Astrocyte (in vitro differentiated cells and primary cell): ENCODE measurements around the gene APOL6. TPM values are rescaled to one million over a fixed set of nuclear protein-coding genes. Genes with fewer than 3 reads are reported as not detected.
"Not testable (repeated sequence)": the region's sequence is repeated elsewhere in the genome, so short reads cannot be mapped to it uniquely, and the experiment has no call there.

ENCODE experiments used
- DNase-seq: peaks from one replicate; pipeline ENCODE4 v3.0.0-alpha.2; 2010; ENCODE audit warnings: low read depth
- FAIRE-seq: peaks from 2 replicates; lab custom pipeline; 2011; peaks lifted over from hg19 to GRCh38; lab: Jason Lieb, UNC
- H2AFZ ChIP-seq: 2 replicates; pipeline ENCODE4 v1.6.0; 2012; ENCODE audit warnings: low read depth, low read length, inconsistent platforms
- H3K27ac ChIP-seq: 2 replicates; pipeline ENCODE4 v1.5.1; 2011; ENCODE audit warnings: low read depth, low read length, inconsistent platforms
- H3K27me3 ChIP-seq: 2 replicates; pipeline ENCODE4 v1.6.0; 2011; ENCODE audit warnings: low read length, inconsistent platforms; ENCODE audit not compliant: insufficient read depth
- H3K36me3 ChIP-seq: 2 replicates; pipeline ENCODE4 v1.5.1; 2011; ENCODE audit warnings: low read length, inconsistent platforms; ENCODE audit not compliant: insufficient read depth
- H3K4me1 ChIP-seq: 2 replicates; pipeline ENCODE4 v1.5.1; 2011; ENCODE audit warnings: low read length, inconsistent platforms; ENCODE audit not compliant: insufficient read depth
- H3K4me2 ChIP-seq: 2 replicates; pipeline ENCODE4 v1.6.0; 2012; ENCODE audit warnings: low read length, inconsistent platforms
- H3K4me3 ChIP-seq: 2 replicates; pipeline ENCODE4 v1.5.1; 2011; ENCODE audit warnings: low read depth, mild to moderate bottlenecking, low read length, inconsistent platforms; ENCODE audit not compliant: insufficient read depth
- H3K79me2 ChIP-seq: 2 replicates; pipeline ENCODE4 v1.6.0; 2012; ENCODE audit warnings: mild to moderate bottlenecking, low read length, inconsistent platforms; ENCODE audit not compliant: insufficient read depth
- H3K9ac ChIP-seq: 2 replicates; pipeline ENCODE4 v1.6.0; 2012; ENCODE audit warnings: mild to moderate bottlenecking, low read length, inconsistent platforms
- H3K9me3 ChIP-seq: 2 replicates; pipeline ENCODE4 v1.5.1; 2012; ENCODE audit warnings: low read depth, mild to moderate bottlenecking, low read length, inconsistent platforms; ENCODE audit not compliant: insufficient read depth
- H4K20me1 ChIP-seq: 2 replicates; pipeline ENCODE4 v1.6.0; 2012; ENCODE audit warnings: low read length, inconsistent platforms; ENCODE audit not compliant: insufficient read depth
- H3K27ac Mint-ChIP-seq: one replicate; pipeline ENCODE4 v1.8.0; 2021; ENCODE audit warnings: mild to moderate bottlenecking, mixed read lengths; ENCODE audit not compliant: unreplicated experiment
- H3K27me3 Mint-ChIP-seq: one replicate; pipeline ENCODE4 v1.8.0; 2021; ENCODE audit warnings: low read depth, mixed read lengths; ENCODE audit not compliant: unreplicated experiment
- H3K36me3 Mint-ChIP-seq: one replicate; pipeline ENCODE4 v1.8.0; 2021; ENCODE audit warnings: low read depth, mixed read lengths; ENCODE audit not compliant: unreplicated experiment
- H3K4me1 Mint-ChIP-seq: one replicate; pipeline ENCODE4 v1.8.0; 2021; ENCODE audit warnings: low read depth, mixed read lengths; ENCODE audit not compliant: unreplicated experiment
- H3K4me3 Mint-ChIP-seq: one replicate; pipeline ENCODE4 v1.8.0; 2021; ENCODE audit warnings: mild to moderate bottlenecking, moderate library complexity, mixed read lengths; ENCODE audit not compliant: unreplicated experiment
- H3K9me3 Mint-ChIP-seq: one replicate; pipeline ENCODE4 v1.8.0; 2021; ENCODE audit warnings: mild to moderate bottlenecking, mixed read lengths; ENCODE audit not compliant: unreplicated experiment
- EZH2 ChIP-seq: IDR thresholded peaks from 2 replicates; pipeline ENCODE4 v1.6.1; 2012; ENCODE audit warnings: mild to moderate bottlenecking, low read length, inconsistent platforms; ENCODE audit not compliant: insufficient read depth
- total RNA-seq: library from RNA; stranded (reverse); gene quantifications from 2 replicates; pipeline ENCODE4 v1.2.1, GENCODE V29; 2021
- TF ChIP-seq, protein P1 (sequence below): IDR thresholded peaks from 2 replicates; pipeline ENCODE4 v1.5.1; 2011; ENCODE audit warnings: low read depth, mild to moderate bottlenecking, inconsistent platforms, low read length, moderate library complexity; ENCODE audit not compliant: insufficient read depth

APOL6 gene
- total RNA-seq, 1 donor from 2014 or later: 5.9 TPM

DNA sequence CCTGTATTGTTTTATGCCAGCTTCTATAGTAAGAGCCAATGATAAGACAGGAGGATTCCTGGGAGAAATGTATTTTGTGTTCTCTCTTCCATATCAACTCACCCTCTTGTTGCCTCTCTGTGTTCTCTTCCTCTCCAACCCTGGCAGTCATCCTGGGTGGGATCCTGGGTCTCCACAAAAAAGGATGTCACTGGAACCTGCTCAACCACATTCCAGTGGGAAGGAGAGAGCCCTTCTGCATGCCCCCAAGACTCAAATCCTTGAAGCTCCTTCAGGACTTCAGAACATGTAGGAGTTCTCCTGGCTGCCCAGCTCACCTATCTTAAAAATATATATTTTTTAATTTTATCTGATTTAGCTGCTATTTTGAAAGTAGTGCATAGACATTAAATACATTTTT, 26.1 kb downstream of the APOL6 start:
- H3K4me2 ChIP-seq: no peak overlapping the region
- Mint-ChIP-seq H3K9me3 (peaks cover 7% of the 10 kb centered on the region), H3K4me3 (no peak overlapping the region), H3K36me3 (peaks cover 3% of the 10 kb centered on the region), H3K27me3 (peaks cover 4% of the 10 kb centered on the region), H3K27ac (no peak overlapping the region), H3K4me1 (no peaks in the 10 kb centered on the region)
- TF ChIP-seq EZH2: no peak
- TF ChIP-seq, protein P1, sequence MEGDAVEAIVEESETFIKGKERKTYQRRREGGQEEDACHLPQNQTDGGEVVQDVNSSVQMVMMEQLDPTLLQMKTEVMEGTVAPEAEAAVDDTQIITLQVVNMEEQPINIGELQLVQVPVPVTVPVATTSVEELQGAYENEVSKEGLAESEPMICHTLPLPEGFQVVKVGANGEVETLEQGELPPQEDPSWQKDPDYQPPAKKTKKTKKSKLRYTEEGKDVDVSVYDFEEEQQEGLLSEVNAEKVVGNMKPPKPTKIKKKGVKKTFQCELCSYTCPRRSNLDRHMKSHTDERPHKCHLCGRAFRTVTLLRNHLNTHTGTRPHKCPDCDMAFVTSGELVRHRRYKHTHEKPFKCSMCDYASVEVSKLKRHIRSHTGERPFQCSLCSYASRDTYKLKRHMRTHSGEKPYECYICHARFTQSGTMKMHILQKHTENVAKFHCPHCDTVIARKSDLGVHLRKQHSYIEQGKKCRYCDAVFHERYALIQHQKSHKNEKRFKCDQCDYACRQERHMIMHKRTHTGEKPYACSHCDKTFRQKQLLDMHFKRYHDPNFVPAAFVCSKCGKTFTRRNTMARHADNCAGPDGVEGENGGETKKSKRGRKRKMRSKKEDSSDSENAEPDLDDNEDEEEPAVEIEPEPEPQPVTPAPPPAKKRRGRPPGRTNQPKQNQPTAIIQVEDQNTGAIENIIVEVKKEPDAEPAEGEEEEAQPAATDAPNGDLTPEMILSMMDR: no peak
- no peaks in the 10 kb centered on the region for H3K36me3 ChIP-seq
- DNase-seq (no peak), FAIRE-seq (no peak)
- H3K4me3 ChIP-seq: no peak overlapping the region
- no peaks in the 10 kb centered on the region for H4K20me1 ChIP-seq
- peaks cover 2% of the 10 kb centered on the region for H3K9me3 ChIP-seq
- no peak overlapping the region for H3K9ac ChIP-seq
- H3K27ac ChIP-seq: no peak overlapping the region
- H3K79me2 ChIP-seq: no peaks in the 10 kb centered on the region
- H3K4me1 ChIP-seq: no peaks in the 10 kb centered on the region
- no peaks in the 10 kb centered on the region for H3K27me3 ChIP-seq
- H2AFZ ChIP-seq: no peak overlapping the region

DNA sequence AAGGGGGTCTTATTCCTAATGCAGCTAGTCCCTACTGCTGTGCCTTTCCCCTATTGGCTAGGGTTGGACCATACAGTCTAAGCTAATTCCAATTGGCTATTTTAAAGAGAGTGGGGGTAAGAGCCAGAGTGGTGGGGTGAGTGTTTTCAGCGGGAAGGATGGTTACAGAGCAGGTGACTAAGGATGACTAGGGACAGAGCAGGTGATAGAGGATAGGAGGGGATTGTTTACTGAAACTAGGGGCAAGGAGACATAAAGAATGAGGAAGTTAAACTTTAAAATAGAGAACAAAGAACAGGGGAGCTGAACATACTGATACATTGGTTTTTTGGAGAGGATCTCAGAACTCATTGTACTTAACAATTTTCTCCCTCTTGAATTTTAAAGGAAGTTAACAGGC, 27.8 kb downstream of the APOL6 start:
- not testable (repeated sequence) for H3K9me3 ChIP-seq, H2AFZ ChIP-seq, H3K4me1 ChIP-seq, H3K79me2 ChIP-seq, H3K27ac ChIP-seq, H3K4me2 ChIP-seq, H3K27ac Mint-ChIP-seq, H4K20me1 ChIP-seq, FAIRE-seq, H3K27me3 ChIP-seq, H3K9me3 Mint-ChIP-seq, H3K4me3 Mint-ChIP-seq, DNase-seq, H3K4me1 Mint-ChIP-seq, H3K27me3 Mint-ChIP-seq, H3K4me3 ChIP-seq, H3K36me3 Mint-ChIP-seq, H3K9ac ChIP-seq, H3K36me3 ChIP-seq

DNA sequence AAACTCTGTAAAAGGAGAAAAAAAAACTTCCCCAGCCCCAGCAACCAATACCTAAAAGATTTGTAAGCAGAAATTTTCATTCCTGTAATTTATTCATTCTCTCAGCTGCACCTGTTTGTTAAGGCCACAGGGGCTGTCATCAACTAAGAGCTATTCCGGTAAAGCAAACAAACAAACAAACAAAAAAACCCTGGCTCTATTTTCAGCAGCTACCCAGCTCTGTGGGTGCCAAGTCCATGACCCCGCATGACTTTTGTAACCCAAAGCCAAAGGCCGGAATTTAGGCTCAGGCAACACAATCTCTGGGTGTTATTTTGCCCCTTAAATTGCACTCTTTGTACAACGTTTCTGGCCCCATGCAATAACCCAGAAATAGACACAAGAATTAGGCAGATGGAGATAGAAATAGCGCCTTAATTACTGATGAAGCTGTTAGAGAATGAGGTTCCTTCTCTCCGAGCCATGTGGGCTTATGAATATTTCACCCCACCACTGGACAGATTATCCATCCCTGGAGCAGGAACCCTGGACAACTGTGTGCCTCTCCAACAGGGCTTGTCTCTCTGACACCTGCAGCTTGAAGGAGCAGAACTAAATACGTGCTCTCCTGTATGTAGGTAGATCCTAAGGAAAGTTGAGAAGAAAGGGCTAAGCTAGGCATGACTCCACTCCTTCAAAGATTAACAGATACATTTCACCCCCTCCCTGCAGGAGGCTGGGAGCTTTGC, 29.4 kb downstream of the APOL6 start:
- Histone ChIP-seq H2AFZ (no peak overlapping the region), H3K4me3 (no peak overlapping the region), H3K36me3 (no peaks in the 10 kb centered on the region), H3K27ac (no peak overlapping the region), H3K79me2 (no peaks in the 10 kb centered on the region), H3K9ac (no peak overlapping the region), H3K9me3 (peaks cover 2% of the 10 kb centered on the region), H4K20me1 (no peaks in the 10 kb centered on the region), H3K4me2 (no peak overlapping the region), H3K27me3 (no peaks in the 10 kb centered on the region), H3K4me1 (no peaks in the 10 kb centered on the region)
- Mint-ChIP-seq H3K4me3 (no peak overlapping the region), H3K9me3 (peaks cover 5% of the 10 kb centered on the region), H3K4me1 (no peaks in the 10 kb centered on the region), H3K27me3 (peaks cover 4% of the 10 kb centered on the region), H3K27ac (no peak overlapping the region), H3K36me3 (peaks cover 3% of the 10 kb centered on the region)
- TF ChIP-seq, protein P1: no peak
- TF ChIP-seq EZH2: no peak
- DNase-seq: no peak
- no peak for FAIRE-seq
